Frontal cortex (tissue), 4 donors: ENCODE measurements around the gene JPT2. TPM values are rescaled to one million over a fixed set of nuclear protein-coding genes. Genes with fewer than 3 reads are reported as not detected.
A peak's percentile ranks its signal among the peaks of the same experiment; 100 is the strongest.
"Not testable (repeated sequence)": the region's sequence is repeated elsewhere in the genome, so short reads cannot be mapped to it uniquely, and the experiment has no call there.

ENCODE experiments used
- DNase-seq, 2 donors: peaks; one replicate each; pipeline ENCODE4 v3.0.0; 2012; ENCODE audit warnings: low spot score in 2 of 2
- FAIRE-seq: peaks from 2 replicates; lab custom pipeline; 2012; peaks lifted over from hg19 to GRCh38; lab: Jason Lieb, UNC
- total RNA-seq: library from RNA; depleted of rRNA; stranded (reverse); fragments of >200 nt; gene quantifications from one replicate; pipeline ENCODE4 v1.2.3, GENCODE V29; 2014
- donor health status: control.
- donor health status: control.
- donor health status: control.

Gene JPT2
- total RNA-seq, 1 donor from 2014 or later = 28.5 TPM

DNA sequence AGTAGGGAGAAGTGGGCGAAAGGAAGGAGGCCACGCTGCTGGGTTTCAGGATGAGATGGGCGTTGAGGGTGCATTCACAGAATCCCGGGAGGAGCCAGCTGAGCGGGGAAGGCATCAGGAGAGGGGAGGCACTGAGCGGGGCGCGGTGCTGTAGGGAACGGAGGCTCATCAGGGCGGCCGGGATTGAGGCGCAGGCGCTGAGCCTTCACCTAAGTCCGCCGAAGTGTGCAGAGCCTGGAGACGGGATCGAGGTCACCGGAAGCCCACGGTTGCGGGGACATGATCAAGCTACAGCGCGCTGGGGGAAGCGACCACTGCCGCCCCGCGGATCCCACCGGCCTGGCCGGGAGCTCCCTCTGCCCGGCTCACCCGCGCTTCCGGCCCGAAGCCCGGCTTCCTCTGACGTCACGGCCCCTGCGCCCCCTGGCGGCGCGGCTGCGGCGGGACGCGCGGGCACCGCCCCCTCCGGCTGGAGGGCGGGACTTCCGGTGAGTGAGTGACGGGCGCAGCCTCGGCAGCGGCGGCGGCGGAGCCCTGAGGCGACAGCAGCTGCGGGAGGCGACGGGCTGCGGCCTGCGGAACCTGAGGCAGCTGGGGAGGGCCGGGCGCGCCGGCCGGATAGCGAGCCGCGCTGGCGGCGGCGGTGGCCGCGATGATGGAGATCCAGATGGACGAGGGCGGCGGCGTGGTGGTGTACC, 27.8 kb downstream of the JPT2 start, which contains the start of gene MAPK8IP3:
MAPK8IP3 (plus strand) TSS at position 508 of the 698 bp plus-strand sequence; CDS start at position 653, 145 bp downstream.
- peak; percentile 99 for DNase-seq
- no peak for FAIRE-seq

DNA sequence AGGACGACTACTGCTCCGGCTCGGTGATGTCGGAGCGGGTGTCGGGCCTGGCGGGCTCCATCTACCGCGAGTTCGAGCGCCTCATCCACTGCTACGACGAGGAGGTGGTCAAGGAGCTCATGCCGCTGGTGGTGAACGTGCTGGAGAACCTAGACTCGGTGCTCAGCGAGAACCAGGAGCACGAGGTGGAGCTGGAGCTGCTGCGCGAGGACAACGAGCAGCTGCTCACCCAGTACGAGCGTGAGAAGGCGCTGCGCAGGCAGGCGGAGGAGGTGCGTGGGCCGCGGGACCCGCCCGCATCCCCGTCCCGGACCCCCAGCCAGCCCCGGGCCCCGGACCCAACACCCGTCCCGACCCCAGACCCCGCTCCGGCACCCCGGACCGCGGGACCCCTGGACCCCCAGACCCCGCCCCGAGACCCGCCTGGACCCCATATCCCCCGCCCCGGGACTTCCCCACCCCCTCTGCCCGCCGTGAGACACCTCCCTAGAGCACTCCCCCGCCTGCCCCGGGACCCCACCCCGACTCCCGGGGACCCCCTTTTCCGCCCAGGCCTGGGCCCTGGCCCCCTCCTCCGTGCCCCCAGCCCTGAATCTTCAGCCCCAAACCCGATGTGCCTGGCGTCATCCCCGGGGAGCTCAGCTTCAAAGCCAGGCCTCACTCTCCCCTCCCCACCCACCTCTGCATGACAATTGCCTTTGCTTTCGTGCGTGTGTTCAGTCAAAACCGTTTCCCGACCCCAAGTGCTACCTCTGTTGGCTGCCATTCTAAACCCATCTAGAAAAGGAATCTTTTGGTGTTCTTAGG, 28.5 kb downstream of the JPT2 start:
- FAIRE-seq = no peak

DNA sequence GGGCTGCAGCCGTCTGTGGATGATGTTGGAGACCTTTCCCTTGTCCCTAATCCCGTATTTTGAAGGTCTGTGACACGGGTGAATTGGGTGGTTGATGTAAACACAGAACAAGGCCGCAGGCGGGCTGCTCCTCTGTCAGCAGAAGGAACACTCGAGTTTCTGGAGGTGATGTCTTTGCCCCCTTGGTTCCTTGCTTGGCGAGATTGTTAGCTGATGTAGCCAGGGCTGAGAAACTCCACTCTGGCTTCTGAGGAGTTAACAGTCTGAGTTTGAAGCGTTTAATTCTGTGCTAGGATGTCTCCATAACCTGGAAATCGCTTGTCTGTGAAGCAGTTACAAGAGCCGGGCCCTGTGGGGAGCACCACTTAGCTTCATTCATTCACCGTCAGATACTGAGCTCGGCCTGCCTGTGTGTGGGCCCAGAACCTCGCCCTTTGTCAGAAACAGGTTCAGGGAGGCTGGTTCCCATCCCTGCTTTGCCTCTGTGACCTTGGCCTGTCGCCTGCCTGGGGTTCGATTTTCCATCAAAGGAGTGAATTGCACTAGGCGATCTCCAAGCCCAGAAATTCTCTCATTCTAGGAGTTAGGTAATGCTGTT, 29.2 kb downstream of the JPT2 start:
- peak in 1 of 2 donors; percentile 36 for DNase-seq
- no peak for FAIRE-seq

More for the DNA sequence above, 28.5 kb downstream of the JPT2 start:
- peak; percentile 51 to 52 for DNase-seq

DNA sequence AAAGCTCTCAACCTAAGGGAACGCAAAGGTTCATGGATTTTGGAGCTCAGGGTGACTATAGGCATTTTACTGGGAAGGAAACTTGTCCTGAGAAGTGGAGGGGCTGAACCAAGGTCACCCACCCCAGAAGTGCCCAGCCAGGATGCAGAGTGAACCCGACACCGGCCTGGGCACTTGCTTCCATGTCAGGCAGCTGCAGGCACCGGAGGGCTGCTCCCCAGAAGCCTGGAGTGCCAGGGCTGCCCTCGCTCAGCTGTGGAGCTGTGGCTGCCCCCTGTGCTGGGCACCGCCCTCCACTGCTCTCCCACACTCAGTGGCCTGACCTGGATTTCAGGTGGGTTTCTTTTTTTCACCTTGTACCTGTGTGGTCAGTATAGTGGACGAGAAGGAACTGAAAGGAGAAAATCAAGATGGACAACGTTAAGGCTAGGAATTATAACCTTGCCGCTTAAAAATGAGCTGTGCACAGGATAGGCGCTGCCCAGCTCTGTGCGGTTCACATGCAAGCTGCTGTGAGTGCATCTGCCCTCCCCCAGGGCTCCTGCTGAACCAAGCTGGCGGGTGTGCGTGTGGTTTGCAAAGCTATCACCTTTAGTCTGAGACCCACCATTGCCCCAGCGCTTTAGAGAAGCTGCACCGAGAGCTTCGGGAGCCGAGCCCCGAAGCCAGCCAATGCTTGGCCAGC, 30.1 kb downstream of the JPT2 start:
- DNase-seq (no peak), FAIRE-seq (no peak)

DNA sequence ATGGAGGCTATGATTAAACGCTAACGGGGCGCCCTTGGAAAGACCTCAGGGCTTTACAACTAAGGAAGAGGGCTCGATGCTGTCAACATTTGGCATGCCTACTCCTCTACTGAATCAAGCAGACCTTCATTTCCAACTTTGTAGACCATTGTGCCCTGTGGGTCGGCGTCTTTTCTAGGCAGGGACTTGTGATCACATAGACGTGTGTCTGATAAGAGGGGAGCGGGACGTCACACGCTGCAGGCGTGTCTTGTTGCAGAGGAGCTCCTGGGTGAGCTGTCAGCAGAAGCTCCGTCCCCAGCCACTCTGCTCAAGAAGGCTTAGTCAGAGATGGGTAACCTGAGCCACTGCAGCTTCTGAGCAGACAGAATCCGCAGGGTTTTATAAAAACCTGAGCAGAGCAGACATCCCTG, 30.7 kb downstream of the JPT2 start:
- FAIRE-seq (no peak), DNase-seq (no peak)

DNA sequence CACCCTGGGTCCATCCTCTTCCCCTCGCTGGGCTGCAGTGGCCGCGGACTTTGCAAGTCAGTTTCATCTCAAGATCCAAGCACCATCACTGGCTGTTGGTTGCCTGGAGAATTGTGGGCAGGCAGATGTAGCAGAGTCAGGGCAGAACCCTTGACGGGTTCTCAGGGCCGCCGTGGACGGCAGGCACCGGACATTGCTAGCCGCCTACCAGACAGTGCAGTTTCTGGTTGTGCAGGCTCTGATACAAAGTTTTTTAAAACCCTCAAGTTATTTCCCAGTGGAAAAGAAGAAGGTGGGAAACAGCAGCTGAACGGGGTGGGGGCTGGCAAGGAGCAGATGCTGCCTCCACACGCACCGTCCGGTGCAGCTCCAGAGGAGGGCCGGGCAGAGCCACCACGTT, 31.3 kb downstream of the JPT2 start:
- FAIRE-seq (no peak), DNase-seq (no peak)

DNA sequence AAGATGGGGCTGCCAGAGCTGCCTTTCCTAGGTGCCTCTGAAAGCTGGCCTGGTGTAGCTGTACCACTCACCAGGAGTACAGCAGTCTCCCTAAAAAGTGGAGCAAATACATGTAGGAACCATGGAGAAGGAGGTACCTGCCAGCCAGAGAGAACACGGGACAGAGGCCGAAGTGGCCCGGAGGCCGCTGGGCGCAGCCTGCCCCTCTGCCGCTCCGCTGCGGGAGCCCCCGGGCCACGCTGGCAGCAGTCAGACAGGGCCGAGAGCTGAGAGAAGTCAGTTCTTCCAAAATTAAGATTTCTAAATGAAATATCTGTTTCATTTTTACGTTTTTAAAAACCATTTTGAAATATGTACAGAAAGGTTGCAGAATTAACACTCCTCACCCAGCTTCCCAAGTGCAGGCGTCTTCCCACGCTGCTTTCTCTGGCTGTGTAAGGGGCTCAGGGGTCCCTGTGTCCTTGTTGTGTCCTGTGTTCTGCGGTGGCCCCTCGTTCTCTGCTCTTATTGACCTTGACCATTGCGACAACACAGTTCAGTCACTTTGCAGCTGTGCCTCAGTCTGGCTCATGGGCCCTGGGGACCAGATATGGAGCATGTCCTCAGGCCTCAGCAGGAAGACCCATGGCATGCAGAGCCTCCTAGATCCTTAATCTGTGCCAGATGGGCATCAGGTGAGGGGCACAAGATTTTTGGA, 32.9 kb downstream of the JPT2 start:
- FAIRE-seq (no peak), DNase-seq (no peak)

DNA sequence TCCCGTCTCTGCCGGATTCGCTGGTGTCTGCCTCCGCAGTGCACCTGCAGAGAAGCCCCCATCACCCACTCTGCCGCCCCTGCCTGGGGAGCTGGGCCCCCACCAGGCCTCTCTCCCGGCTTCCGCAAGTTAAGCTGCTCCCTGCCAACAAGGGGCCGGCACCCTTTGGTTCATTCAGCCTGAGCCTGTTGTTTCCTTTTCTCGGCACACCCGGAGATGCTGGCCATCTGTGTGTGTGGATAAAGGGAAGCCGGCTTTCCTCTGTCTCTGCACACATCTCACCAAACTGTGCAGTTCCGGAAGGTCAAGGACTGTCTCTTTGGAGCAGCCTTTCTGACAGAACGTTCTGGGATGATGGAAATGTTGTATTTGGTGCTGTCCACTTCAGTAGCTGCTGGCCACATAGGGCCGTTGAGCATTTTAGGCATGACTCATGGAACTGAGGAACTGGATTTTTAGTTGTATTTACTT, 34.7 kb downstream of the JPT2 start:
- DNase-seq = no peak
- FAIRE-seq = no peak

DNA sequence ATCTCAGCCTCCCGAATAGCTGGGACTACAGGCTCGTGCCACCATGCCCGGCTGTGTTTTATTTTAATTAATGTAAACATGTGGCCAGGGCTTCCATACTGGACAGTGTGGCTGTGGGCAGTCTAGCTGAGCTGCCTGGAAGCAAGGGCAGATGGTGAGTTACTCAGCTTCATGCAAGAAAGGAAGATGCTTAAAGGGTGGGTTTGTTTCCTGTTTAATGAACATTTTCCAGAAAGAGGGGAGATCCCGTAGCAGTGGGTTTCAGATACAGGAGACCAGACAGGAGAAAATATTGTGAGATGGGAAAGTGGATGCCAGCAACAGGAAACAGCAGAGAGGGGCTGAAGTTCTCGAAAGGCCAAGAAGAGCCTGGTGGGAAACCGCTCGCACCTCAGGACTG, 35.3 kb downstream of the JPT2 start:
- DNase-seq (no peak), FAIRE-seq (no peak)

DNA sequence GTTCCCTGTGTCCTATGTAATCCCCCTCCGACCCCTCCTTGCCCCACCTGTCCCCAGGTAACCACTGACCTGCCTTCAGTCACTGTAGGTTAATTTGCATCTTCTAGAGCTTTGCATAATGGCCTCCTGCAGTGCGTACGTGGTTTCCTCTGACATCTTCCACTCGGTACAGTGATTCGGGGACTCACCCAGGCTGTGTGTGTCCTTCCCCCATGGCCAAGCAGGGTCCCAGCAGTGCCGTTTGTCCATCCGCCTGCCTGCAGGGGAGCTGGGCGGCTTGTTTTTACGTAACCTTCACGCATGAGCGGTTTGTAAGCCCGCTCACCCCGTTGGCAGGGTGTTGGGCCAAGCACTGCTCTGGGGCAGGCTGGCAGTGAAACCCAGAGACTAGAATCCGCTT, 35.9 kb downstream of the JPT2 start:
- no peak for FAIRE-seq
- no peak for DNase-seq

DNA sequence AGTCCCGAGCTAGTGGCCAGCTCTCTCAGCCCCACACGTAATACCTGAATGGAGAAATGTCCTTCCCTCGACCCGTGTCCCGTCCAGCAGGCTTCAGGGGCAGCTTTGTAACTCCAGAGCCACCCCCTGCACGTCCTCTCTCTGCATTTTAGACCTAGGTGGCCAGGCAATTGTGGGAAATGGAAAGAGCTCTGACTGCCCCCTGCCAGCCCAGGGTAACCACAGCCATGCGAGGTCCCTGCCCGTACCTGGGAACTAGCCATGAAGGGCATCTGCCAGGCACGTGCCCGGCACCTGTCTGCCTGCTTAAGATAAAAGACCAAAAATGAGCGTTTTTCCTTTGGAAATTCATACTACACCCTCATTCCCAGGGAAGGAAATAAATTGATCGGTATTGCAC, 37.1 kb downstream of the JPT2 start:
- FAIRE-seq = no peak
- no peak for DNase-seq

DNA sequence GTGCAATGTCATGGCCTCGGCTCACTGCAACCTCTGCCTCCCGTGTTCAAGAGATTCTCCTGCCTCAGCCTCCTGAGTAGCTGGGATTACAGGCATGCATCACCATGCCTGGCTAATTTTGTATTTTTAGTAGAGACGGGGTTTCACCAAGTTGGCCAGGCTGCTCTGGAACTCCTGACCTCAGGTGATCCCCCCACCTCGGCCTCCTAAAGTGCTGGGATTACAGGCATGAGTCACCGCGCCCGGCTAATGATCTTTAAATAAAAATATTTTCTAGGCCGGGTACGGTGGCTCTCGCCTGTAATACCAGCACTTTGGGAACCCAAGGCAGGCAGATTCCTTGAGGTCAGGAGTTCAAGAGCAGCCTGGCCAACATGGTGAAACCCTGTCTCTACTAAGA, 40.2 kb downstream of the JPT2 start:
- not testable (repeated sequence) for DNase-seq, FAIRE-seq

DNA sequence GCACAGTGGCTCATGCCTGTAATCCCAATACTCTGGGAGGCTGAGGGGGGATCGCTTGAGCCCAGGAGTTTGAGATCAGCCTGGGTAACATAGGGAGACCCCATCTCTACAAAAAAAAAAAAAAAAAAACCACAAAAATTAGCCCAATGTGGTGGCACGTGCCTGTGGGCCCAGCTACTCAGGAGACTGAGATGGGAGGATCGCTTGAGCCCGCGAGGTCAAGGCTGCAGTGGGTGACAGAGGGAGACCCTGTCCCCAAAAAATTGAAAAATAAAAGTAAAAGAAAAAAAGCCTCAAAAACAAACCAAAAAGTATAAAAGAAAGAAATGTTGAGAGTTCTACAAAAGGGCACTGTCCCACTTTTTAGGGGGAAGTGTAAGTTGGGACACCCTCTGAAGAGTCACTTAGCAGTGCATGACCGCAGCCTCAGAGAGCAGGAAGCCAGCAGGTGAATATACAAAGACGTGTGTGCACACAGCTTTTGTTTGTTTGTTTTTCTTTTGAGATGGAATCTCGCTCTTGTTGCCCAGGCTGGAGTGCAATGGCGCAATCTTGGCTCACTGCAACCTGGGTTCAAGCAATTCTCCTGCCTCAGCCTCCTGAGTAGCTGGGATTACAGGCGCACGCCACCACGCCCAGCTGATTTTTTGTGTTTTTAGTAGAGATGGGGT, 41.6 kb downstream of the JPT2 start:
- not testable (repeated sequence) for FAIRE-seq

DNA sequence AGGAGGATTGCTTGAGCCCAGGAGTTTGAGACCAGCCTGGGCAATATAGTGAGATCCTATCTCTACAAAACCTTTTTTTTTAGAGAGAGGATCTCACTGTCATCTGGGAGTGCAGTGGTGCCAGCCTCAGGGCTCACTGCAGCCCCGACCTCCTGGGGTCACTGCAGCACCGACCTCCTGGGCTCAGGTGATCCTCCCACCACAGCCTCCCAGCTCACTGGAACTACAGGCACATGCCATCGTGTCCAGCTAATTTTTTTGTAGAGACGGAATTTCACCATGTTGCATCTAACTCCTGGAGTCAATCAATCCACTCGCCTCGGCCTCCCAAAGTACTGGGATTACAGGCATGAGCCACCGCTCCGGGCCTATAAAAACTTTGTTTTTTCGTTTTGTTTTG, 43.3 kb downstream of the JPT2 start:
- no peak for DNase-seq
- no peak for FAIRE-seq

More for the DNA sequence above, 41.6 kb downstream of the JPT2 start:
- not testable (repeated sequence) for DNase-seq

DNA sequence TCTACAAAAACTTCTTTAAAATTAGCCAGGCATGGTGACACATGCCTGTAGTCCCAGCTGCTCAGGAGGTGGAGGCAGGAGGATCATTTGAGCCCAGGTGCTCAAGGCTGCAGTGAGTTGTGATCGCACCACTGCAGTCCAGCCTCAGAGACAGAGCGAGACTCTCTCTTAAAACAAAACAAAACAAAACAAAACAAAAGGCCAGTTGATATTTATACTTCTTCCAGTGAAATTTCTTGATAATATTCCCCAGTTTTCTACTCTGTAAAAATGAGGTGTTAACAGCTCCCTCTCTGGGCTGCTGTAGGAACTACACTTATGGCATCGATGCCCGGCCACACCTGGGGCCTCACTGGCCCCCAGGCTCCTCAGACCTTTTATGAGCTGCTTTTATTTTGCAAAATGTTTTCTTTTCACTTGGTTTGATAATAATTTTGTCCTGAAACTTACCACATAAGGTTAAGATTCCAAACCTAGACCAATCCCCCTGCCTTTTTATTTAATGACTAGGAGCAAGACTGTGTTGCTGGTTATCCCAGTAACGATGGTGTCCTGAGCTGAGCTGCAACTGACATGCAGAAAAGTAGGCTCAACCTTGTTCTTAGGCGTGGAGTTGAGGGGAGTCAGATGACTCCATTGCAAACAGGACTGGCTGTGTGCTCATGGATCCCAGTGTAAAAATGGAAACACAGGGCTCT, 45.5 kb downstream of the JPT2 start:
- peak in 1 of 2 donors; percentile 60 for DNase-seq
- peak; percentile 30 for FAIRE-seq

DNA sequence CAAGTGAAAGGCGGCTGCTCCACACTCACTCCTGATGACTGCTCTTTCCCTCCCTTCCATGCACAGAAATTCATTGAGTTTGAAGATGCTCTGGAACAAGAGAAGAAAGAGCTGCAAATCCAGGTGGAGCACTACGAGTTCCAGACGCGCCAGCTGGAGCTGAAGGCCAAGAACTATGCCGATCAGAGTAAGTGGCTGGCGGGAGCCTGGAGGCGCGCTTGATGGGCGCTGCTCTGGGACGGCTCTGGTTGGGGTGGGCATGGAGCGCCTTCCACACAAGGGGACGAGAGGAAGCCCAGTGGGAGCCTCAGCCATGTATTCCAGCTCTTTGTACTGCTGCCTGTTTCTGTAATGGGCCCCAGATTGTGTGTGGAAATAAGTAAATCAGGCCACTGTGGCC, 46.4 kb downstream of the JPT2 start:
- FAIRE-seq (no peak), DNase-seq (no peak)

DNA sequence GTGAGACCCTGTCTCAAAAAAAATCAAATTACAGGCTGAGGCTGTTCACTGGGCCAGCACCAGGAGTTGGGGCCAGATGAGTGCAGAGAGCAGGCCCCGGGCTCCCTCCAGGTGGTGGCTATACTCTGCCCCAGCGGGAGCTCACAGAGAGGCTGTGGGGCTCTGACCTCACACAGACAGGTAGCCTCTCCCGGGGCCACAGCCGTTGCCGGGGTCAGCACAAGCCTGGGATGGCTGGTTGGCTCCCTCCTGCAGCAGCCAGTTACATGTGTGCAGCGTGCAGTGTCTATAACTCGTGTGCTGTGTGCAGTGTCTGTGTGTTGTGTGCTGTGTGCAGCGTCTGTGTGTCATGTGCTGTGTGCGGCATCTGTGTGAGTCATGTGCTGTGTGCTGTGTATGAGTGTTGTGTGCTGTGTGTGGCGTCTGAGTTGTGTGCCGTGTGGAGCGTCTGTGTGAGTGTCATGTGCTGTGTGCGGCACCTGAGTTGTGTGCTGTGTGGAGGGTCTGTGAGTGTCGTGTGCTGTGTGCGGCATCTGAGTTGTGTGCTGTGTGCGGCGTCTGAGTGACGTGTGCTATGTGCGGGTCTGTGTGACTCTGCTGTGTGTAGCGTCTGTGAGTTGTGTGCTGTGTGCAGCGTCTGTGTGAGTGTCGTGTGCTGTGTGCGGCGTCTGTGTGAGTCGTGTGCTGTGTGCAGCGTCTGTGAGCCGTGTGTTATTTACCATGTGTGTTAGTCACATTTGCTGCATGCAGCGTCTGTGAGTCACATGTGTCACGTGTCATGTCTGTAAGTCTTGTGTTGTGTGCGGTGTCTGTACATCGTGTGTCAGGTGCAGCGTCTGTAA, 48.8 kb downstream of the JPT2 start:
- no peak for DNase-seq
- FAIRE-seq = no peak
